H1 (cell line): ENCODE measurements around the gene CRHR2. TPM values are rescaled to one million over a fixed set of nuclear protein-coding genes. Genes with fewer than 3 reads are reported as not detected.

Experiments used
- CTCF ChIA-PET: fragments of 300-600 bp; sonication (Branson Sonifier 250); formaldehyde crosslinking; loops from one replicate; lab custom pipeline; 2021; ENCODE audit not compliant: partially characterized antibody; lab: Charles Lee
- POLR2A ChIA-PET: fragments of 300-600 bp; sonication (Branson Sonifier 250); formaldehyde crosslinking; loops from one replicate; lab custom pipeline; 2021; ENCODE audit warnings: inconsistent platforms; ENCODE audit not compliant: partially characterized antibody; lab: Charles Lee
- DNase-seq, 2 experiments: peaks; one replicate each; pipeline versions ENCODE4 v3.0.0 to v3.0.0-alpha.2; 2010 to 2022; ENCODE audit warnings: low spot score in 2 of 2, low read depth in 1 of 2, mixed read lengths in 1 of 2
- FAIRE-seq: peaks from 2 replicates; lab custom pipeline; 2011; peaks lifted over from hg19 to GRCh38; lab: Jason Lieb, UNC
- H2AFZ ChIP-seq: 2 replicates; pipeline ENCODE4 v1.8.1; 2012; ENCODE audit warnings: low read length, inconsistent platforms
- H2AK5ac ChIP-seq: 2 replicates; pipeline ENCODE4 v1.6.1; 2013; ENCODE audit warnings: low read depth, low read length
- H2BK120ac ChIP-seq: replicated peaks from 2 replicates; pipeline ENCODE3; 2013; ENCODE audit warnings: low read depth, low read length, inconsistent platforms
- H2BK12ac ChIP-seq: 2 replicates; pipeline ENCODE4 v1.6.1; 2013; ENCODE audit warnings: low read depth, low read length
- H2BK15ac ChIP-seq: 2 replicates; pipeline ENCODE4 v1.6.1; 2013; ENCODE audit warnings: low read length
- H2BK20ac ChIP-seq: 2 replicates; pipeline ENCODE4 v1.6.1; 2013; ENCODE audit warnings: low read length
- H2BK5ac ChIP-seq: 2 replicates; pipeline ENCODE4 v1.6.1; 2013; ENCODE audit warnings: low read depth, low read length
- H3K14ac ChIP-seq: 2 replicates; pipeline ENCODE4 v1.6.1; 2013; ENCODE audit warnings: inconsistent platforms; ENCODE audit not compliant: insufficient read length
- H3K18ac ChIP-seq: 2 replicates; pipeline ENCODE4 v1.6.1; 2013; ENCODE audit warnings: low read length; ENCODE audit errors: extremely low read depth
- H3K23ac ChIP-seq: 2 replicates; pipeline ENCODE4 v1.6.1; 2013; ENCODE audit warnings: inconsistent platforms; ENCODE audit not compliant: insufficient read length
- H3K23me2 ChIP-seq: 2 replicates; pipeline ENCODE4 v1.6.1; 2013; ENCODE audit warnings: low read depth, low read length
- H3K27ac ChIP-seq: 2 replicates; pipeline ENCODE4 v1.6.1; 2011; ENCODE audit warnings: low read depth, low read length, inconsistent platforms
- H3K27me3 ChIP-seq, 4 experiments: replicated peaks in 1 of 4; 1 replicate in 1 of 4; 2 replicates in 3 of 4; pipeline versions ENCODE4 v1.6.1 to v1.8.1; 2011 to 2013; ENCODE audit warnings: low read length in 3 of 4, mild to moderate bottlenecking in 3 of 4, inconsistent platforms in 2 of 4, mixed read lengths in 2 of 4, moderate library complexity in 1 of 4; ENCODE audit not compliant: control insufficient read depth in 3 of 4, insufficient read depth in 3 of 4; ENCODE audit errors: extremely low read depth in 1 of 4
- H3K36me3 ChIP-seq, 4 experiments: 2 replicates each; pipeline versions ENCODE4 v1.6.1 to v1.8.1; 2011 to 2013; ENCODE audit warnings: mild to moderate bottlenecking in 4 of 4, low read length in 3 of 4, moderate library complexity in 2 of 4, control low read depth in 1 of 4, inconsistent platforms in 1 of 4; ENCODE audit not compliant: insufficient read depth in 4 of 4, control insufficient read depth in 2 of 4
- H3K4ac ChIP-seq: replicated peaks from 2 replicates; pipeline ENCODE3; 2013; ENCODE audit warnings: low read length, low read depth, mixed read lengths, inconsistent platforms; ENCODE audit not compliant: insufficient read length
- H3K4me1 ChIP-seq, 4 experiments: replicated peaks in 1 of 4; 1 replicate in 1 of 4; 2 replicates in 3 of 4; pipeline versions ENCODE4 v1.6.1 to v1.8.1; 2011 to 2013; ENCODE audit warnings: low read length in 3 of 4, inconsistent platforms in 2 of 4, mixed read lengths in 1 of 4; ENCODE audit not compliant: insufficient read depth in 4 of 4, control insufficient read depth in 3 of 4
- H3K4me2 ChIP-seq, 2 experiments: 2 replicates each; pipeline versions ENCODE4 v1.6.1 to v1.8.1; 2011 to 2013; ENCODE audit warnings: low read depth in 2 of 2, low read length in 2 of 2, control low read depth in 1 of 2, inconsistent platforms in 1 of 2, mild to moderate bottlenecking in 1 of 2; ENCODE audit not compliant: insufficient read depth in 1 of 2
- H3K4me3 ChIP-seq, 4 experiments: fragments of 200-600, 300-600 bp in 1 of 4; sonication (generic), shearing (Covaris generic), sonication (Bioruptor Twin) in 1 of 4; 2 replicates each; pipeline versions ENCODE4 v1.5.1 to v1.8.1; 2011 to 2016; ENCODE audit warnings: low read length in 4 of 4, low read depth in 3 of 4, control low read depth in 2 of 4, inconsistent platforms in 2 of 4, mild to moderate bottlenecking in 2 of 4, mixed read lengths in 1 of 4, moderate library complexity in 1 of 4; ENCODE audit not compliant: insufficient read depth in 2 of 4; ENCODE audit errors: extremely low read depth in 1 of 4
- H3K56ac ChIP-seq: replicated peaks from 2 replicates; pipeline ENCODE3; 2013; ENCODE audit warnings: low read depth, mild to moderate bottlenecking, mixed read lengths, low read length, inconsistent platforms; ENCODE audit not compliant: insufficient read length
- H3K79me1 ChIP-seq: 2 replicates; pipeline ENCODE4 v1.6.1; 2013; ENCODE audit warnings: low read depth, low read length, control low read depth
- H3K79me2 ChIP-seq, 2 experiments: 2 replicates each; pipeline versions ENCODE4 v1.6.1 to v1.8.1; 2012 to 2013; ENCODE audit warnings: low read length in 2 of 2, mild to moderate bottlenecking in 2 of 2, inconsistent platforms in 1 of 2; ENCODE audit not compliant: insufficient read depth in 2 of 2, control insufficient read depth in 1 of 2
- H3K9ac ChIP-seq, 4 experiments: replicated peaks in 1 of 4; 1 replicate in 1 of 4; 2 replicates in 3 of 4; pipeline versions ENCODE4 v1.6.1 to v1.8.1; 2011 to 2013; ENCODE audit warnings: low read depth in 3 of 4, low read length in 3 of 4, control low read depth in 2 of 4, mild to moderate bottlenecking in 2 of 4, moderate library complexity in 2 of 4, inconsistent platforms in 1 of 4; ENCODE audit errors: extremely low read depth in 1 of 4
- H3K9me3 ChIP-seq, 2 experiments: 2 replicates each; pipeline versions ENCODE4 v1.6.1 to v1.8.1; 2012 to 2013; ENCODE audit warnings: mild to moderate bottlenecking in 2 of 2, moderate library complexity in 2 of 2, control low read depth in 1 of 2, inconsistent platforms in 1 of 2, low read depth in 1 of 2, low read length in 1 of 2, mixed read lengths in 1 of 2; ENCODE audit not compliant: insufficient read depth in 2 of 2
- H4K20me1 ChIP-seq, 2 experiments: replicated peaks in 1 of 2; 2 replicates each; pipeline versions ENCODE3 to v1.8.1; 2011 to 2013; ENCODE audit warnings: inconsistent platforms in 2 of 2, low read length in 2 of 2, mild to moderate bottlenecking in 1 of 2; ENCODE audit not compliant: insufficient read depth in 2 of 2, control insufficient read depth in 1 of 2
- H4K5ac ChIP-seq: 2 replicates; pipeline ENCODE4 v1.6.1; 2013; ENCODE audit warnings: low read length, low read depth, mixed read lengths, inconsistent platforms; ENCODE audit not compliant: insufficient read length
- H4K8ac ChIP-seq: 2 replicates; pipeline ENCODE4 v1.8.0; 2013; ENCODE audit warnings: mild to moderate bottlenecking, moderate library complexity, low read length, inconsistent platforms; ENCODE audit not compliant: insufficient read depth; ENCODE audit errors: extremely low read depth
- H4K91ac ChIP-seq: replicated peaks from 2 replicates; pipeline ENCODE3; 2013; ENCODE audit warnings: low read length, mixed read lengths, inconsistent platforms; ENCODE audit not compliant: insufficient read length
- E2F6 ChIP-seq: IDR thresholded peaks from 2 replicates; pipeline ENCODE4 v1.6.1; 2012; ENCODE audit warnings: inconsistent platforms
- EGR1 ChIP-seq: IDR thresholded peaks from 2 replicates; pipeline ENCODE4 v1.6.1; 2011; ENCODE audit warnings: low read depth, low read length, borderline replicate concordance
- EP300 ChIP-seq, 2 experiments: IDR thresholded peaks; 1 replicate in 1 of 2; 2 replicates in 1 of 2; pipeline ENCODE4 v1.6.1; 2011 to 2012; ENCODE audit warnings: low read depth in 2 of 2, low read length in 2 of 2, mild to moderate bottlenecking in 2 of 2, borderline replicate concordance in 1 of 2, inconsistent platforms in 1 of 2, moderate library complexity in 1 of 2
- HDAC2 ChIP-seq, 2 experiments: fragments of 300-600 bp in 1 of 2; sonication (generic) in 1 of 2; IDR thresholded peaks; 2 replicates each; pipeline ENCODE4 v1.6.1; 2011 to 2012; ENCODE audit warnings: low read depth in 2 of 2, low read length in 2 of 2, mild to moderate bottlenecking in 2 of 2, moderate library complexity in 2 of 2, borderline replicate concordance in 1 of 2, inconsistent platforms in 1 of 2
- KDM1A ChIP-seq: fragments of 200-600, 300-600 bp; sonication (generic); IDR thresholded peaks from 2 replicates; pipeline ENCODE4 v1.7.1; 2016; ENCODE audit warnings: mild to moderate bottlenecking, low read length, borderline replicate concordance
- MAX ChIP-seq: IDR thresholded peaks from 2 replicates; pipeline ENCODE4 v1.6.1; 2012; ENCODE audit warnings: inconsistent platforms
- NANOG ChIP-seq: IDR thresholded peaks from 2 replicates; pipeline ENCODE4 v1.6.1; 2011; ENCODE audit warnings: low read length, low read depth, mild to moderate bottlenecking, inconsistent platforms; ENCODE audit not compliant: insufficient read depth, poor library complexity, severe bottlenecking
- SP4 ChIP-seq: IDR thresholded peaks from 2 replicates; pipeline ENCODE4 v1.6.1; 2012; ENCODE audit warnings: low read length, inconsistent platforms
- WGBS, 2 experiments: shearing (Covaris generic) in 1 of 2; methylation state at CpG; one replicate each; pipeline versions ENCODE4 v1.1.6 to v1.1.7; 2013 to 2015; ENCODE audit warnings: low lambda C conversion rate in 2 of 2, mixed read lengths in 2 of 2, inconsistent platforms in 1 of 2, low coverage in 1 of 2, missing lambda C conversion rate in 1 of 2; ENCODE audit not compliant: insufficient replicate concordance in 2 of 2, insufficient coverage in 1 of 2, insufficient read length in 1 of 2; ENCODE audit errors: extremely low coverage in 1 of 2, missing lambda C conversion rate in 1 of 2; 5-methylcytosine and 5-hydroxymethylcytosine counted together
- polyA plus RNA-seq, 7 experiments: library from polyadenylated mRNA; depleted of rRNA in 3 of 7; stranded (reverse) in 5 of 7; unstranded in 2 of 7; fragments of >200 nt in 5 of 7; fragments of 200-250 nt in 2 of 7; gene quantifications; 1 replicate in 5 of 7; 2 replicates in 1 of 7; 4 replicates in 1 of 7; pipeline versions ENCODE4 v1.2.1 to v1.2.3, GENCODE V29; 2011 to 2013; ENCODE audit warnings: missing spikeins in 2 of 7, mixed read lengths in 2 of 7
- total RNA-seq: library from RNA; stranded (reverse); fragmentation: NEBNext Ultra II Directional; extraction: Animal tissue kit (Norgen Biotek cat#: 25700); gene quantifications from 2 replicates; pipeline ENCODE4 v1.2.1, GENCODE V29; 2021

Gene CRHR2
- total and polyA plus RNA-seq, 2 of the 8 experiments (the other 6 are each of a cell fraction or from before 2014, with no cell fraction given) = 0.37 to 1.3 TPM

GRCh38 chr7:30727061-30727945 is 45.0 kb upstream of the CRHR2 start:
- CTCF ChIA-PET = interaction anchor here (0.8 to 4.9 kb wide), 12 partner anchors 8 to 250 kb away, joined by 3 to 56 read pairs (median 4); no protein-coding TSS in a partner anchor
- FAIRE-seq = peak; percentile 95
- TF ChIP-seq EP300 (IDR thresholded peaks at IDR 0.05; ENCODE audit: borderline replicate concordance in 1 of 2, low read depth in 2 of 2, low read length in 2 of 2) (no peak), EGR1 (no peak), E2F6 (no peak), KDM1A (peak; percentile 93; the same call in 1 of the 2 replicates), NANOG (peak; percentile 3), MAX (no peak; the same call in 1 of the 2 replicates), SP4 (no peak), HDAC2 (IDR thresholded peaks at IDR 0.05; ENCODE audit: borderline replicate concordance in 1 of 2, low read depth in 2 of 2, low read length in 2 of 2) (0 out of 4 replicates have a peak, but pooled peaks of 1 of the 2 experiments have one; percentile 18)

More at GRCh38 chr7:30727061-30727945, 45.0 kb upstream of the CRHR2 start:
- H3K9ac ChIP-seq = no peak overlapping the region; a peak in 1 of 7 replicates
- H4K5ac ChIP-seq = no peak overlapping the region
- H4K20me1 ChIP-seq = no peaks in the 10 kb centered on the region
- no peak overlapping the region for H4K91ac ChIP-seq
- peak overlapping the region; percentile 61; the same call in 1 of the 2 replicates for H3K27ac ChIP-seq
- peak in 1 of 2 experiments; percentile 53 for DNase-seq
- peak overlapping the region; percentile 75; the same call in 1 of the 2 replicates for H2BK12ac ChIP-seq
- peak overlapping the region; percentile 41 for H2BK5ac ChIP-seq
- no peak overlapping the region for H3K23ac ChIP-seq
- H2BK20ac ChIP-seq = peak overlapping the region; percentile 84; the same call in 1 of the 2 replicates
- H2BK15ac ChIP-seq = peak overlapping the region; percentile 40; the same call in 1 of the 2 replicates
- no peak overlapping the region for H3K4me3 ChIP-seq
- H4K8ac ChIP-seq = peak overlapping the region; percentile 28; the same call in 1 of the 2 replicates
- H2BK120ac ChIP-seq = peak overlapping the region; percentile 30
- no peak overlapping the region for H3K56ac ChIP-seq
- no peak overlapping the region for H2AFZ ChIP-seq
- peak overlapping the region; percentile 64; the same call in 1 of the 2 replicates for H3K18ac ChIP-seq
- no peak overlapping the region for H2AK5ac ChIP-seq
- H3K4me2 ChIP-seq = peak overlapping the region; percentile 11 to 36; a peak in 2 of 4 replicates
- H3K79me2 ChIP-seq = no peaks in the 10 kb centered on the region
- no peaks in the 10 kb centered on the region; a peak in 2 of 7 replicates for H3K27me3 ChIP-seq
- H3K14ac ChIP-seq = no peak overlapping the region
- POLR2A ChIA-PET = interaction anchor here (0.6 to 2.0 kb wide), 5 partner anchors 10 to 92 kb away, joined by 3 to 5 read pairs (median 3); no protein-coding TSS in a partner anchor
- H3K79me1 ChIP-seq = no peaks in the 10 kb centered on the region; the same call in 1 of the 2 replicates
- H3K36me3 ChIP-seq = no peaks in the 10 kb centered on the region
- H3K4ac ChIP-seq = no peak overlapping the region
- H3K23me2 ChIP-seq = no peaks in the 10 kb centered on the region
- H3K9me3 ChIP-seq = no peaks in the 10 kb centered on the region
- 38% methylated on average over 8 of the region's 8 CpGs; no CpG with 5 or more reads in 1 of the 2 experiments for WGBS, 2 experiments
- H3K4me1 ChIP-seq = peaks cover 0 to 19% (median 11%) of the 10 kb centered on the region in 4 experiments; a peak in 6 of 7 replicates
